Stimulated activated CD8-positive, alpha-beta memory T cell treated with anti-CD3 and anti-CD28 coated beads, Interleukin-2, amount 100 ng/mL, for 1 hour (primary cell): ENCODE results near the gene RPS6KA4.

ENCODE experiments used
- DNase-seq, 2 donors: peaks; one replicate each; pipeline ENCODE4 v3.0.0-alpha.2; 2020; ENCODE audit warnings: low read depth in 2 of 2

RPS6KA4 gene

DNA sequence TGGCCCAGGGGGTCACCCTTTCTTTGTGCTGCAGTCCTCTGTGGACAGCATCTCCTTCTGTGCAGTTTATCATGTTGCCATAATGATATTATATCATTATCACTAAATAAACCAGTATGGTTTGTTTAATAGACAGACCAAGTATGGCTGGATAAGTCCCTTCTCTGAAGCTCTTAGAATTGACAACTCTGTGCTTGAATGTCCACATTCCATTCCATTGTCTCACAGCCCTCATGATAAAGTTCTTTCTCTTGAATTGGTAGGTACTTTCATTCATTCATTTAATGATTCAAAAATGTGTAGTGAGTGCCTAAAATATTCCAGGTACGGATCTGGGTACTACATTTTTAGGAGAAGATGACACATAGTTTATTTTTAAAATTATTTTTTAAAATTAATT lies 7.8 kb downstream of the RPS6KA4 start:
- no peak for DNase-seq

GRCh38 chr11:64367931-64368672 lies 9.1 kb downstream of the RPS6KA4 start:
- no peak for DNase-seq

DNA sequence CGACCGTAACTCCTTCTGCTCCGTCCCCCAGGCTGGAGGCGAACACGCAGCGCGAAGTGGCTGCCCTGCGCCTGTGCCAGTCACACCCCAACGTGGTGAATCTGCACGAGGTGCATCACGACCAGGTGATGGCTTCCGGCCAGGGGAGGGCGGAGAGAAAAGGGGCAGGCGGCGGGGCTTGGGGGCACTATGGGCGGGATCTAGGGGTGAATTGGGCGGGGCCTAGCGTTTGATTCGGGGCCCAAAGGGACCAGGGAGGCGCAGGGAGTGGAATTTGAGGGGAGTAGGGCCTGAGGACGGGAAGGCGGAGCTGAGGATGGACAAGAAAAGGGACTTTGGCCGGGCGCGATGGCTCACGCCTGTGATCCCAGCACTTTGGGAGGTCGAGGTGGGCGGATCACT lies 9.7 kb downstream of the RPS6KA4 start:
- DNase-seq: no peak

- no peak for DNase-seq
These were observed 10.8 kb downstream of the RPS6KA4 start for GRCh38 chr11:64369440-64370421.

- no peak for DNase-seq
These were observed 12.2 kb downstream of the RPS6KA4 start for GRCh38 chr11:64371201-64371600.

DNA sequence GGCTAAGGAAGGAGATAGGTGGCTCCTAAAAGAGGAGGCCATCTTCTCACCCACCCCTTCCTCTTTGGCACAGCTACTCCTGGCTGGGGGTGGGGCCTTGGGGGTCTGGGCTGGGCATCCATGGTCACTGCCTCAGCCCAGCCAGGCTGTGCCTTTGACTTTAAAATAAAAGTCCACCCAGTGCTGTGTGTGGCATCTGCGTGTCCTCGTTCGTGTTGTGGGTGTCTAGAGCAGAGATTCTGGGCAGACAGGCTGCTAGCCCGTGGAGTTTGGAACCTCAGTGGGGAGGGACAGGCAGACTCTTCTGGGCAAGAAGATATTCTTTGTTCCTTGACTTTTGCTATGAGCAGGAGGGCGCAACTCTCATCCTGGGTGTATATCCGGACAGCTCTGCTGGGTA lies 13.1 kb downstream of the RPS6KA4 start:
- DNase-seq: no peak

DNA sequence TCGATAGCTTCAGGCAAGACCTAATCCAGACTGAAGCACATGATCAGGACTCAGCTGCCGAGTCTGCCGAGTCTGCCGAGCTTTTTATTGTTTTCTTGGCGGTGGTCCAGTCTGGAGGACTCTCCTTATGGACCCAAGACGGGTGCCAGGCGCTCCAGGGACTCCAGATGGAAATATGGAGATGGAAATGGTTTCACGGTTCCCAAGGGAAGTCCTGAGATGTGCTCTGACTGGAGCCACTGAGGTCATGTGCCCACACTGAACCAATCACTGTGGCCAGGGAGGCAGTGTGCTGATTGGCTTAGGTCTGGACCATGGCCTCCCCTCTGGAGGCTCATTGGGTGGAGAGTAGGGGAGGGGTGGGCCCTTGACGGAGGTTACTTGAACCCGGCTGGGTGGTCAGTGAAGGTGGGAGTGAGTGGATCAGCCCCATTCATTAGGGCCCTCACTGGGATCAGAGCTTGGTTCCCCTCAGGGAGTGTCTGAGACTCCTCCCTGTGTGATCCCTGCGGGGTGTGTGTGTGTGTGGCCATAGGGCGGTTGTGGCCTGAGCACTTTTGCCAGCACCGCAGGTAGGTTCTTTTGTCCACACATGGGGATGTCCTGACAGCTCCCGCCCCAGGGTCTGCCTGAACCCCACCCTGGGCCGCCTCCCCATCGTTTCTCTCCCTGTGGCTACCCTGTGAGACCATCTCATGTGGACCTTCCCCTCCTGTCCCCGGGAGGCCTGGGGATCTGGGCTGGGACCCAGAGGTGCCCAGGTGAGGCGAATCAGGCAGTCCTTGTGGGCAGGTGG lies 14.0 kb downstream of the RPS6KA4 start:
- DNase-seq: no peak

DNA sequence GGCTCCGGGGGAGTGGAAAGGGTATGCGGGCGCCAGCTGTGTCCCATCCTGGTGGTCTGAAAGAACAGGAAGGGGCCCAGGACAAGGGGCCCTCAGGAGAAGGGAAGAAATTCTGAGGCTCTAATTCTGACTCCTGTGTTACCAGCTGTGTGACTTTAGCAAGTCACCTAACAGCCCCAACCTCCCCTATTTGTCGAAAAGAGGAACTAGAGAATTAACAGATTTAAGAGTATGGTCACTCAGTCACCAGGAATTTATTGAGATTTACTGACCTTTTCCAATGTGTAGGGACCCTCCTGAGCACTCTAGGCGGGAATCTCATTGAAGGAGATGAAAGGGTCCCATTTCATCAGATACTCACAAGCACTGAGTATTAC lies 14.6 kb downstream of the RPS6KA4 start:
- DNase-seq: no peak

- no peak for DNase-seq
These were observed 17.1 kb downstream of the RPS6KA4 start for GRCh38 chr11:64376071-64376470.

GRCh38 chr11:64378335-64378880 lies 19.4 kb downstream of the RPS6KA4 start:
- DNase-seq: no peak

DNA sequence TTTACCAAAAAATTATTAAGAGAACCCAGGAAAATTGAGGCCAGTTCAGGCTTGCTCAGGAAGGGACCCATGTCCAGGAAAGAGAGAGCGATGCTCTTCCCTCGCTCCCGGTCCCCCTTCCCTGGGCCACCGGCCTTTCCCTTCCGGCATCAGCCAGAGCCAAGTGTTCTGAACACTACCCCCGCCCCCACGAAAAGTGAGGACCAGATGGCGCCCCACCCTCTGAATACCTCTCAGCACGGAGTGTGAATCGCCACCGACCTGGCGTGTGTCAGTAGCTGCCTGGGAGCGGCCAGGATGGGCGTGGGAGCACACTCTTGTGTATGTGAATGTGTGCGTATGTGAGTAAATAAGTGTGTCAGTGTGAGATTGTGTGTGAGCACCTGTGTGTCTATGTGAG lies 20.2 kb downstream of the RPS6KA4 start:
- no peak for DNase-seq

- no peak for DNase-seq
These were observed 21.1 kb downstream of the RPS6KA4 start for GRCh38 chr11:64379817-64380709.

- no peak for DNase-seq
These were observed 22.4 kb downstream of the RPS6KA4 start for GRCh38 chr11:64381350-64381749.

DNA sequence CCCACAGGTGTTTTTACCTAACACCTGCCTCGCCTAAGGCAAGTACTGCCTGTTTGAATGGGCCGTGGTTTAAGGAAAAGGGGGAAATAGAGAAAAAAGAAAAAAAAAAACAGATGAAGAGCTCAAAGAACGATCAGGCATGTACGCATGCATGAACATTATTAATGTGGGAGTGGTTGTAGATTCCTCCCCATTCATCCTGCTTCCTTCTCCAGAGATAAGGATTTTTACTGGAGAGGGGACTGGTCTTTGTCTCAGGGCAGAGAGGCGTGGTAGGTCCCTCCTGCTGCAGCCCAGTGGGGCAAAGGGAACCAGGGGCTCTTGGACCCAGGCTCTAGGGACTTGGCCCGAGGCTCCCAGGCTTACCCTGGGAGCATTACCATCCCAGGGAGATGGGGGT lies 23.1 kb downstream of the RPS6KA4 start:
- DNase-seq: no peak

GRCh38 chr11:64382586-64382985 lies 23.6 kb downstream of the RPS6KA4 start:
- no peak for DNase-seq

GRCh38 chr11:64383580-64383979 lies 24.6 kb downstream of the RPS6KA4 start:
- no peak for DNase-seq

DNA sequence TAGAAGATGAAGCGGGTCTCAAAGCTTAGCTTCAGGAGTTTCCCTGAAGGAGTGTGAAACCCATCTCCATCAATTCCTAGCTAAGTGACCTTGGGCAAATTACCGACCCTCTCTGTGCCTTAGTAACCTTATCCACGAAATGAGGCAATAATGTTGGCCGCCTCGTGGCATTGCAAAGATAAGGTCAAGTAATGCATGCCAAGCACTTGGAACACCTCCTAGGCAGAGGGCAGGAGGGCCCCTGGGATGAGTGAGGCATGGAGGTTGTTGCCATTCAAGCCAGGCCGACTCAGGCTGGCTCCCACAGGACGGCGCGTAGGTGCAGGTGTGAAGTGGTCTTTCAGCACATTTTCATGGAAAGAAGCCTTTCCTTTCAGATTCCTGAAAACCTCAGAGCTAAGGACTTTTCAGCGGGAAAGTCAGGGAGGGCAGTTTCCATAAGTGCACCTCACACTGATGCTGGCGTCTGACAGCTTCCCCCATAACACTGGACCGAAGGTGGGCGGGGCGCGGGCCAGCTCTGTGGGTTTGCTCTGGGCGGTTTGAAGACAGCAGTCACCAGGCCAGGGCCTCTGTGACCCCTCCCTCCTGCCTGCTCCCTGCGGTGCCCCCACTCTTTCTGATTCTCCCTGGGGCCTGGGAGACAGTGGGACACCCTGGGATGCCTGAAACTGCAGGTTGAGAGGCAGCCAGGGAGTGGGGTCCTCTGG lies 25.2 kb downstream of the RPS6KA4 start:
- DNase-seq: no peak

DNA sequence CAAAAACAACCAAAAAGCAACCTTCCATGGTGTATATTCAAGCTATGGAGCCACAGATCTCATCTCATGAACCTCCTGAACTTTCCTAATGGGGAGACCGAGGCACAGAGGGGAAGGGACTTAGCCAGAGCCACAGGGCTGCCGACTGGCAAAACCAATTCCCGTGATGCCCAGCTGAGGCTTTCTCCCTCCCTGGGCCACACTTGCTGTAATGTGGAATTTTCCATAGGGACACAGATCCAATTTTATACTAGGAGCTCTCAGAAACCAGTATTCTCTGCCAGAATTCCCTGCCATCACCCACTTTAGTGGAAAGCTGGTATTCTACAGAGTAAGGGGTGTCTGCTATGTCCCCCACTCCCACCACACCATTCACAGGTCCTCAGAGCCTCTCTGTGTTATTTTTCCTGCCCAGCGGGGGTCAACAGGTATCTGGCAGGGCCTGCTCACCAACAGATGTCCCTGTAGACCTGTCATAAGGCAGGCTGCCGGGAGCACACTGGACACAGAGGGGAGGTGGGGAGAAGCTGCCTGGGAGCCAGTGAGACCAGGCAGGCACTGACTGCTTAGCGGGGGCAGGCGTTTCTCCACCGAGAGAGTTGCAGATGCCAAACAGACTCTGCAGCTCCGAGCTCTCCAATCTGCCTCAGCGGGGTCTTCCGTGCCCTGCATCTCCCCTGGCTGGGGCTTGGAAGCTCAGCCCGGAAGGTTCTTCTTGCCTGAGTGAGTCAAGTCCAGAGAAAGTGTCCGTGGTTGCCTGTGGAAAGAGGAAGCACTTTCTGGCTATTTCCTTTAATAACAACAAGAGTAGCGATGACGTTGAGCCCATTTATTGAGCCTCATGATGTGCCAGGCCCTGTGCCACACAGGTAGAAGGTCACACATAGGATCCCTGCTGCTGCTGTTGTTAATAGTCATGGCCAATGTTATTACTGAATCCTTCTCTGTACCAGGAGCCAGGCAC lies 26.3 kb downstream of the RPS6KA4 start:
- no peak for DNase-seq
